GM21360 (cell line): ENCODE results near the gene ZFY.
"Not testable (repeated sequence)": the region's sequence is repeated elsewhere in the genome, so short reads cannot be mapped to it uniquely, and the experiment has no call there.

Source experiments
- ATAC-seq: cut with Tn5 transposase; IDR thresholded peaks from one replicate; pipeline ENCODE4 v1.9.1; 2021; ENCODE audit warnings: mild to moderate bottlenecking, moderate library complexity; ENCODE audit not compliant: unreplicated experiment

ZFY gene

GRCh38 chrY:2972708-2973107 is 37.5 kb downstream of the ZFY start:
- ATAC-seq: no peak

- no peak for ATAC-seq
These were observed 38.0 kb downstream of the ZFY start for GRCh38 chrY:2973110-2973751.

GRCh38 chrY:2979283-2979682 is 44.1 kb downstream of the ZFY start:
- ATAC-seq: no peak

- no peak for ATAC-seq
These were observed 49.3 kb downstream of the ZFY start for GRCh38 chrY:2984491-2984890.

GRCh38 chrY:2987178-2987577 is 52.0 kb downstream of the ZFY start:
- ATAC-seq: not testable (repeated sequence)

- ATAC-seq: not testable (repeated sequence)
These were observed 62.2 kb downstream of the ZFY start for GRCh38 chrY:2997369-2997768.

GRCh38 chrY:3002190-3002589 is 67.0 kb downstream of the ZFY start:
- no peak for ATAC-seq

- no peak for ATAC-seq
These were observed 67.7 kb downstream of the ZFY start for GRCh38 chrY:3002680-3003515.

GRCh38 chrY:3003516-3003830 is 68.3 kb downstream of the ZFY start:
- ATAC-seq: no peak

GRCh38 chrY:3003846-3004245 is 68.7 kb downstream of the ZFY start:
- no peak for ATAC-seq

- not testable (repeated sequence) for ATAC-seq
These were observed 70.8 kb downstream of the ZFY start for GRCh38 chrY:3006031-3006430.

- ATAC-seq: no peak
These were observed 72.8 kb downstream of the ZFY start for GRCh38 chrY:3007967-3008366.

GRCh38 chrY:3012226-3012625 is 77.0 kb downstream of the ZFY start:
- ATAC-seq: no peak

- no peak for ATAC-seq
These were observed 81.4 kb downstream of the ZFY start for GRCh38 chrY:3016594-3016993.

- no peak for ATAC-seq
These were observed 83.4 kb downstream of the ZFY start for GRCh38 chrY:3018546-3018945.

GRCh38 chrY:3019584-3019983 is 84.4 kb downstream of the ZFY start:
- ATAC-seq: no peak

GRCh38 chrY:3021176-3021575 is 86.0 kb downstream of the ZFY start:
- no peak for ATAC-seq

GRCh38 chrY:3023606-3024005 is 88.4 kb downstream of the ZFY start:
- no peak for ATAC-seq

GRCh38 chrY:3025357-3025756 is 90.2 kb downstream of the ZFY start:
- ATAC-seq: no peak
